Esophagus muscularis mucosa (tissue), 3 donors: ENCODE measurements around the gene PSMA5.

ENCODE experiments used
- CTCF ChIP-seq, 3 experiments: fragments of 200-600 bp in 2 of 3; fragments of 450-650 bp in 1 of 3; sonication (generic) in 2 of 3; IDR thresholded peaks; one replicate each; pipeline ENCODE4 v1.5.1; 2017 to 2019; ENCODE audit warnings: antibody characterized with exemption in 3 of 3, mild to moderate bottlenecking in 2 of 3, moderate library complexity in 1 of 3
- POLR2A ChIP-seq: fragments of 450-650 bp; IDR thresholded peaks from one replicate; pipeline ENCODE4 v1.6.1; 2017; ENCODE audit warnings: antibody characterized with exemption, moderate library complexity, mild to moderate bottlenecking, low read depth
- POLR2AphosphoS5 ChIP-seq, 2 donors: sonication (generic); formaldehyde crosslinking; IDR thresholded peaks; one replicate each; pipeline ENCODE4 v1.6.1; 2017; ENCODE audit warnings: antibody characterized with exemption in 2 of 2

- TF ChIP-seq CTCF (IDR thresholded peaks at IDR 0.05) (no peak), POLR2AphosphoS5 (IDR thresholded peaks at IDR 0.05) (no peak), POLR2A (no peak)
These were observed 40.1 kb downstream of the PSMA5 start for GRCh38 chr1:109386054-109386717.
